HepG2 (cell line): ENCODE results near the gene NFE2L2. TPM values are rescaled to one million over a fixed set of nuclear protein-coding genes. Genes with fewer than 3 reads are reported as not detected.

Experiments used
- ADNP ChIP-seq: sonication (generic); formaldehyde crosslinking; IDR thresholded peaks from 2 replicates; pipeline ENCODE4 v1.4.0; 2020; ENCODE audit warnings: missing genetic modification reagents
- AHDC1 ChIP-seq: sonication (generic); formaldehyde crosslinking; IDR thresholded peaks from 2 replicates; pipeline ENCODE4 v1.5.1; 2020; ENCODE audit warnings: mild to moderate bottlenecking, missing genetic modification reagents, borderline replicate concordance
- ASH2L ChIP-seq: fragments of 300-600, 200-600 bp; sonication (generic); IDR thresholded peaks from 2 replicates; pipeline ENCODE4 v1.7.0; 2017; ENCODE audit warnings: low read depth, mild to moderate bottlenecking, moderate library complexity, mixed read lengths, low read length; ENCODE audit not compliant: insufficient read length
- CENPBD1 ChIP-seq: sonication (generic); formaldehyde crosslinking; IDR thresholded peaks from 2 replicates; pipeline ENCODE4 v1.8.0; 2022; ENCODE audit warnings: missing genetic modification reagents, low read depth, mild to moderate bottlenecking, borderline replicate concordance
- ELF3 ChIP-seq: IDR thresholded peaks from 2 replicates; pipeline ENCODE4 v1.6.1; 2016; ENCODE audit warnings: missing genetic modification reagents, missing compliant biosample characterization
- HNF4A ChIP-seq: sonication (generic); formaldehyde crosslinking; IDR thresholded peaks from 2 replicates; pipeline ENCODE4 v1.4.0; 2020; ENCODE audit warnings: missing genetic modification reagents
- HOXA3 ChIP-seq: sonication (generic); formaldehyde crosslinking; IDR thresholded peaks from 2 replicates; pipeline ENCODE4 v1.5.0; 2020; ENCODE audit warnings: missing genetic modification reagents
- MED1 ChIP-seq: sonication (generic); formaldehyde crosslinking; IDR thresholded peaks from 2 replicates; pipeline ENCODE4 v1.4.0; 2020; ENCODE audit warnings: missing genetic modification reagents
- SOX5 ChIP-seq: IDR thresholded peaks from 2 replicates; pipeline ENCODE4 v1.6.1; 2016; ENCODE audit warnings: borderline replicate concordance
- TCF7 ChIP-seq: sonication (generic); IDR thresholded peaks from 2 replicates; pipeline ENCODE4 v1.6.1; 2016; ENCODE audit warnings: antibody characterized with exemption, low read depth
- ZBTB46 ChIP-seq: sonication (generic); formaldehyde crosslinking; IDR thresholded peaks from 2 replicates; pipeline ENCODE4 v1.4.0; 2020; ENCODE audit warnings: mild to moderate bottlenecking, missing genetic modification reagents, borderline replicate concordance
- ZBTB7B ChIP-seq: sonication (generic); formaldehyde crosslinking; IDR thresholded peaks from 2 replicates; pipeline ENCODE4 v1.4.0; 2020; ENCODE audit warnings: missing genetic modification reagents
- ZNF614 ChIP-seq: IDR thresholded peaks from 2 replicates; pipeline ENCODE4 v1.6.1; 2018; ENCODE audit warnings: missing biosample characterization, missing genetic modification reagents, inconsistent platforms, borderline replicate concordance
- polyA plus RNA-seq, 8 experiments: library from polyadenylated mRNA; depleted of rRNA in 3 of 8; stranded (reverse) in 7 of 8; unstranded in 1 of 8; fragments of >200 nt; fragmentation: Illumina TruSeq in 4 of 8; extraction: Trizol in 4 of 8; gene quantifications; 2 replicates each; pipeline versions ENCODE4 v1.2.1 to v1.2.3, GENCODE V29; 2011 to 2016; ENCODE audit warnings: low read depth in 4 of 8, missing spikeins in 1 of 8, mixed read lengths in 1 of 8; ENCODE audit not compliant: insufficient read depth in 1 of 8
- total RNA-seq, 5 experiments: library from RNA; depleted of rRNA; stranded (reverse); fragments of >200 nt; fragmentation: Illumina TruSeq; extraction: Trizol; gene quantifications; 2 replicates each; pipeline ENCODE4 v1.2.3, GENCODE V29; 2016; ENCODE audit warnings: low read depth in 1 of 5
- TF ChIP-seq, protein P1 (sequence below): sonication (generic); formaldehyde crosslinking; IDR thresholded peaks from 2 replicates; pipeline ENCODE4 v1.4.0; 2020; ENCODE audit warnings: missing genetic modification reagents
- TF ChIP-seq, protein P2 (sequence below): IDR thresholded peaks from 2 replicates; pipeline ENCODE4 v1.6.1; 2016; ENCODE audit warnings: mild to moderate bottlenecking

NFE2L2 gene
- total and polyA plus RNA-seq, 2 of the 13 experiments (the other 11 are each of a cell fraction or from before 2014, with no cell fraction given), result 84.6 to 215 TPM

- TF ChIP-seq AHDC1 (CRISPR knock-in tag) (0 out of 2 replicates have a peak, but pooled peaks have one; percentile 37), ZNF614 (peak; percentile 54; the same call in 1 of the 2 replicates), TCF7 (peak; percentile 56), HNF4A (CRISPR knock-in tag) (peak; percentile 57), ELF3 (peak; percentile 42; the same call in 1 of the 2 replicates), ZBTB46 (CRISPR knock-in tag) (no peak), HOXA3 (CRISPR knock-in tag) (0 out of 2 replicates have a peak, but pooled peaks have one; percentile 24), CENPBD1 (CRISPR knock-in tag) (no peak), ZBTB7B (CRISPR knock-in tag) (peak; percentile 88), ADNP (CRISPR knock-in tag) (no peak), ASH2L (peak; percentile 53), SOX5 (CRISPR knock-in tag) (peak; percentile 58), MED1 (CRISPR knock-in tag) (peak; percentile 68)
- TF ChIP-seq, protein P1, sequence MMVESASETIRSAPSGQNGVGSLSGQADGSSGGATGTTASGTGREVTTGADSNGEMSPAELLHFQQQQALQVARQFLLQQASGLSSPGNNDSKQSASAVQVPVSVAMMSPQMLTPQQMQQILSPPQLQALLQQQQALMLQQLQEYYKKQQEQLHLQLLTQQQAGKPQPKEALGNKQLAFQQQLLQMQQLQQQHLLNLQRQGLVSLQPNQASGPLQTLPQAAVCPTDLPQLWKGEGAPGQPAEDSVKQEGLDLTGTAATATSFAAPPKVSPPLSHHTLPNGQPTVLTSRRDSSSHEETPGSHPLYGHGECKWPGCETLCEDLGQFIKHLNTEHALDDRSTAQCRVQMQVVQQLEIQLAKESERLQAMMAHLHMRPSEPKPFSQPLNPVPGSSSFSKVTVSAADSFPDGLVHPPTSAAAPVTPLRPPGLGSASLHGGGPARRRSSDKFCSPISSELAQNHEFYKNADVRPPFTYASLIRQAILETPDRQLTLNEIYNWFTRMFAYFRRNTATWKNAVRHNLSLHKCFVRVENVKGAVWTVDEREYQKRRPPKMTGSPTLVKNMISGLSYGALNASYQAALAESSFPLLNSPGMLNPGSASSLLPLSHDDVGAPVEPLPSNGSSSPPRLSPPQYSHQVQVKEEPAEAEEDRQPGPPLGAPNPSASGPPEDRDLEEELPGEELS (CRISPR knock-in tag), result peak; percentile 84
- TF ChIP-seq, protein P2, sequence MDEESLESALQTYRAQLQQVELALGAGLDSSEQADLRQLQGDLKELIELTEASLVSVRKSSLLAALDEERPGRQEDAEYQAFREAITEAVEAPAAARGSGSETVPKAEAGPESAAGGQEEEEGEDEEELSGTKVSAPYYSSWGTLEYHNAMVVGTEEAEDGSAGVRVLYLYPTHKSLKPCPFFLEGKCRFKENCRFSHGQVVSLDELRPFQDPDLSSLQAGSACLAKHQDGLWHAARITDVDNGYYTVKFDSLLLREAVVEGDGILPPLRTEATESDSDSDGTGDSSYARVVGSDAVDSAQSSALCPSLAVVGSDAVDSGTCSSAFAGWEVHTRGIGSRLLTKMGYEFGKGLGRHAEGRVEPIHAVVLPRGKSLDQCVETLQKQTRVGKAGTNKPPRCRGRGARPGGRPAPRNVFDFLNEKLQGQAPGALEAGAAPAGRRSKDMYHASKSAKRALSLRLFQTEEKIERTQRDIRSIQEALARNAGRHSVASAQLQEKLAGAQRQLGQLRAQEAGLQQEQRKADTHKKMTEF (CRISPR knock-in tag), result peak; percentile 35; the same call in 1 of the 2 replicates
Measured at GRCh38 chr2:177265824-177266817, 1.6 kb upstream of the NFE2L2 start (continued).
